NCI-H2227 treated with DMSO at 0.1 percent for 48 hours (cell line): Measurements from ENCODE around the gene NFE2.
"Not testable (repeated sequence)": the region's sequence is repeated elsewhere in the genome, so short reads cannot be mapped to it uniquely, and the experiment has no call there.

Experiments
- DNase-seq: peaks from one replicate; lab custom pipeline; 2025; lab: John Stamatoyannopoulos, UW

Gene NFE2

DNA sequence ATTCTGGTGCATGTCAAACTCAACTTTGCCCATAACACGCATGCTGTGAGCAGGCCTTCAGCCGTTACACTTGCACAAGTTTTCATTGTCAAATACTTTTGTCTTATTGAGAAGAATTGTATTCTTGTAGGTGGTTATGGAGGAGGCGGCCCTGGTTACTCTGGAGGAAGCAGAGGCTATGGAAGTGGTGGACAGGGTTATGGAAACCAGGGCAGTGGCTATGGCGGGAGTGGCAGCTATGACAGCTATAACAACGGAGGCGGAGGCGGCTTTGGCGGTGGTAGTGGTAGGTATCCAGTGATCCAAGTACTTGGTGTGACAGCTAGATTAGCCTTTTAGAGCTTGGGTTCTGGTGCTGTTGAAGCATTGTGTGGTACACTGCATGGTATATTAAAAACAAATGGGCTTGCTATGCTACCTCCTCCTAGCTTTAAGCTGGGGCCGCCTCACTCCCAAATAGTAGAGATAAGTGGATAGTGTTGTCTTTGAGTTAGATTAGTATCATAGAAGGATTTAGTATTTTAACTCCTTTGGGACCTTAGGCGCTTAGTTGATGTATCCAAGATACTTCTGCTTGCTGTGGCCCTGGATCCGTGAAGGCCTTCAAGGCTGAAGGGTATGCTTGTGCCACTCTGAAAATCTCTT lies 17.7 kb downstream of the NFE2 start:
- DNase-seq: no peak

DNA sequence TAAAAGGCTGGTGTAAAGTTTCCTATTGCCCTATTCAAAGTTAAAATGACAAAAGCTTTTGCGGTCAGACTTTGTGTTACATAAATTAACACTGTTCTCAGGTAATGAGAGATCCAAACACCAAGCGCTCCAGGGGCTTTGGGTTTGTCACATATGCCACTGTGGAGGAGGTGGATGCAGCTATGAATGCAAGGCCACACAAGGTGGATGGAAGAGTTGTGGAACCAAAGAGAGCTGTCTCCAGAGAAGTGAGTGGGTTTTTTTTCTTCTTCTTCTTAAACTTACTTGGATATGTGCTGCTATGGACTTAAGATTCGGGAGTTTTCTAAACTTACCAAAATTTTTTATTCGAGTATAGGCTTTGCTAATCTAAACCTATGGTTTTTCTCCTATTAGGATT lies 19.1 kb downstream of the NFE2 start:
- not testable (repeated sequence) for DNase-seq

DNA sequence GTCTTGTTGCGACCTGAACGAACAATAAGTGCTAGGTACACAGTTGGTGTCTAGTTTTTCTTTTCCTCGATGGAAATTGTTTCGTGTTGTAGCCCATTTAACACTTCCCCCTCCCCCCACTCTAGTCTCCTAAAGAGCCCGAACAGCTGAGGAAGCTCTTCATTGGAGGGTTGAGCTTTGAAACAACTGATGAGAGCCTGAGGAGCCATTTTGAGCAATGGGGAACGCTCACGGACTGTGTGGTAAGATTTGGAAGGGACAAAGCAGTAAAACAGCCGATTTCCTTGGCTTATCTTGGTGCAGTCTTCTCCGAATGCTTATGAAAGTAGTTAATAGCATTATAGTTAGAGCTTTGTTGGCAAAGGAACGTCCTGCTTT lies 19.6 kb downstream of the NFE2 start:
- not testable (repeated sequence) for DNase-seq

DNA sequence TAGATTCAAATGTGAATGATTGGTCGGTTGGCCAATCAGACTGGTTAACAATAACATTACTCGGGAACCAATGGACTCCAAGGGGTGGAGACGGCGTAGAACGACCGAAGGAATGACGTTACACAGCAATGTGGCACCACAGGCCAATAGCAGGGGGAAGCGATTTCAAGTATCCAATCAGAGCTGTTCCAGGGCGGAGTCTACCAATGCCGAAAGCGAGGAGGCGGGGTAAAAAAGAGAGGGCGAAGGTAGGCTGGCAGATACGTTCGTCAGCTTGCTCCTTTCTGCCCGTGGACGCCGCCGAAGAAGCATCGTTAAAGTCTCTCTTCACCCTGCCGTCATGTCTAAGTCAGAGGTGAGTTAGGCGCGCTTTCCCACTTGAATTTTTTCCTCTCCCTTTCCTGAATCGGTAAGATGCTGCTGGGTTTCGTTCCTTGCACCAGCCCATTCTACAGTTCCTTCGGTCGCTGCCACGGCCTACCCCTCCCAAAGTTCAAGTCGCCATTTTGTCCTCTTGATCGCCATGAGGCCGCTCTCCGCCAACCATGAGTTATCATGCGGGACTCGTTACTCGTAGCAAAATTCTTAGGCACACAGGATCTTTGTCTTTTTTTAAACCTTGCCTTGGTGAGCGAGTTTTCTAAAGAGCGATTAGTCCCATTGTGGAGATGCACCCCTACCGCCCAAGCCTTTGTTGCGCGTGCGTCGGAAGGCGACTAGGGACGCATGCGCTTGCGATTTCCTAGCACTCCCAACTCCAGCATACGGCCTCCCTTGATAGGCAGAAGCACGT lies 20.2 kb downstream of the NFE2 start, which contains the start of gene HNRNPA1:
Gene HNRNPA1 (plus strand): TSS at position 259 of the 793 bp plus-strand sequence. CDS start 82 bp downstream, at position 341.
- peak; percentile 99 for DNase-seq

DNA sequence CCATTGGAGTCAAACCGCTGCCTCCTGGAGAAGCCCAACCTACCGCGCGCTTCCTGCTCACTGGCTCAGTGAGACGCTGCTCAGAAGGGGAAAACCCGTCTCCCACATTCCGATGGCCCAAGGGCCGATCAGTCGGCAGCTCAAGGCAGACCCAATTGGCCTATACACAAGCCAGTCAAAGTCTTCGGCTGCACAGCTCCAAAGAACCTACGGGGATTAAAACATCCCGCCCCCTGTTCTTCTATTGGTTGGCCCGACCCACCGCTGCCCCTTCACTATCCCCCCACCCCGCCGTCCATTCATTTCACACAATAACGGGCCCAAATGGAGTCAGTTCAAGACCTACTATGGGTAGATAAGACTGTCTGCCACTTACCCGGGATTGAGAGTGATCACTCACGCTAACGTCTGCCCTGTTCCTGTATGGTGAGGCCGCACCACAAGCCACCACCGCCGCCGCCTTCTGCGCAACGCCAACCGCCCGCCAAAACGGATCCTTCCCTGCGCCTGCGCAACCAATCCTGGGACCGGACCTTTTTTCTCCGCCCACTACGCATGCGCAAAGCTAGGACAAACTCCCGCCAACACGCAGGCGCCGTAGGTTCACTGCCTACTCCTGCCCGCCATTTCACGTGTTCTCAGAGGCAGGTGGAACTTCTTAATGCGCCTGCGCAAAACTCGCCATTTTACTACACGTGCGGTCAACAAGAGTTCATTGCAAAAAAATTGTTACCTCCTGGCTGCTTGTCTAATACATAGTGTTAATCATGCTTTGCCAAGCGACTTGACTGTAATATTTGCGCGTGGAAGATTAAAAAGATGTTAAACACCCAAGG lies 21.0 kb downstream of the NFE2 start, which contains the start of gene CBX5:
Gene CBX5 (minus strand): TSS at position 491 of the 836 bp plus-strand sequence. CDS start 22,472 bp downstream, outside the sequence.
- DNase-seq: peak; percentile 99

DNA sequence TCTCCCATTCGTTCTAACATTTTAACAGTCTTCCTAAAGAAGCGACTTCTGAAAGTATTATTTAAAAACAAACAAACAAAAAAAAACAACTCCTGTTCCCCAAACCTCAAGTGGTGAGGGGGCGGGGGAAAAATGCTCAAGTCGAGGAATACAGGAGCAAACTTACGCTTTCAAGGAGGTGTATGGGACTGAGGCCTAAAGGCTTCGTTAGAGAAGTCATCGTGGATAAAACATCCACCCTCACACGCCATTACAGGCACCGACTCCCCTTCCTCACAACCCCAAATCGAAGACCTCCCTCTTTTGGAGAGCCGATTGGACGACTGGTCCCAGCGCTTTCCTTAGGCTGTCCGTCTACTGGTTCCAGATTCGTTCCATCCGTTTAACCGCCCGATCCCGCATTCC lies 21.6 kb downstream of the NFE2 start:
- no peak for DNase-seq

DNA sequence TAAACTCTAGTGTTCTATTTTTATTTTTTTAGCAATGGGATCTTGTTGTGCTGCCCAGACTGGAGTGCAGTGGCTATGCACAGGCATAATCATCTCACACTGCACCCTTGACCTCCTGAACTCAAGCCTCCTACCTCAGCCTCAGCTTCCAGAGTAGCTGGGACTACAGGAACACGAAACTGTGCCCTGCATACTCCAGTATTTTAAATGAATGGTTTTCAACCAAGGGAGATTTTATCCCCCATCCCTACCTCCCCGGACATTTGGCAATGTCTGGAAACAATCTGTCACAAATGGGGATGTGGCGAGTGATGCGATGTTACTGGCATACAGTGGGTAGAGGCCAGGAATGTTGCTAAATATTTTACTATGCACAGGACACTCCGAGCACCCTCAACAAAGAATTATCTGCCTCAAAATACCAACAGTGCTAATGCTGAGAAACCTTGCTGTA lies 23.0 kb downstream of the NFE2 start:
- DNase-seq: no peak

DNA sequence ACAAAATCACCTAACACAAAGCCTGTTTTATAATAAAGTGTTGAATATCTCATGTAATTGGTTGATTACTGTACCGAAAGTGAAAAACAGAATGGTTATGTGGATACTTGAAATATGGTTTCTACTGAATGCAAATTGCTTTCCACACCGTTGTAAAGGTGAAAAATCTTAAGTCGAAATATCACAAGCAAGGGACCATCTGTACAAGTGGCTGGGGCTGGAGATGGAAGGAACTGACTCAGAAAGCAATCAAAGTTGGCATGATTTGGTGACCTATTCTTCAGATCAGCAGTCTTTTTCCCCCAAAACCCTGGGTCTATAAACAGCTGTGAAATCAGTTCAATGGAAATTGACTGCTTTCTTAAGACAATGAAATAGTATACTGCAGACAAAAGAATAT lies 24.4 kb downstream of the NFE2 start:
- DNase-seq: no peak

DNA sequence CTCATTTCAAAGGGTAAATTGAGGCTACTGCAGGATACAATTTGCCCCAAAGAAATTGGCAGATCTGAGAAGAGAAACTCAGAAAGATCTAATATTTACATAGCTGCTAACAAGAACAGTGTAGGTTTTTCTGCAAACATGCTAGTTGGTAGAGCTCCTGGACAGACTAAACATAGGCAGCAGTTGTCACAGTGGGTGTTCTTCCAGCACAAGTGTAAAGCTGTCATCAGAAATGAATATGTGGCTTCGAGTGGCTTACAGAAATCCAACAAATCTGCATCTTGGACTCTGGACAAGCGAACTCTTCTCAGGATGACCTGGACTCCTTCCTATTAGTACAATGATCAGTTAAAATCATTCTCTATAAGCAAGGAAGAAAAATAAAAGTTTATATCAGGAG lies 26.8 kb downstream of the NFE2 start:
- peak; percentile 22 for DNase-seq

DNA sequence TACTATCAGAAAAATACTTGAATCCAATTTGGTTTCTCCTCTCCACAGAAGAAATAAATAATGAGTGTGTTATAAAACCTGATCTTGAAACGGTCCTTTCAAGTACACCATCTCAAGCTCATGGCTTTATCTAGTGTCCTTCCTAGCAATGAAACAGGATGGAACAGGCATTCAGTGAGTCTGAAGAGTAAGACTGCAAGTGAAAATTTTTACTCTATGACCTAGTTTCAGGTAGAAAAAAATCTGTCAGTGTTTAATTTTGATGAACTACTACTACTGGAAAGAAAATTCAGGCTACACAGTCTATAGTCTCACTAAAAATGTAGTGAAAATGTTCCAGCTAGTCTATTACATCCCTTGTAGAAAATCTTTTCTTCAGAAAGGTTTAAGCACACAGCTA lies 28.6 kb downstream of the NFE2 start:
- DNase-seq: no peak

DNA sequence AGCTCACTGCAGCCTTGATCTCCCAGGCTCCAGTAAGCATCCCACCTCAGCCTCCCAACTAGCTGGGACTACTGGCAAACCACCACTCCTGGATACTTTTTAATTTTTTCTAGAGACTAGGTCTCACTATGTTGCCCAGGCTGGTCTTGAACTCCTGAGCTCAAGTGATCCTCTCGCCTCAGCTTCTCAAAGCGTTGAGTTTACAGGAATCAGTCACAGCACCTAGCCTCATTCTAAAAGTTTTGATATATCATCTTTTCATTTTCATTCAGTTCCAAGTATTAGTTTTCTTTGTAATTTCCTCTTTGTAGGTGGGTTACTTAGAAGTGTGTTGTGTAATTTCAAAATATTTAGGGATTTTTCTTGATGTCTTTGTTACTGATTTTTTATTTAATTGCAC lies 30.5 kb downstream of the NFE2 start:
- DNase-seq: no peak

DNA sequence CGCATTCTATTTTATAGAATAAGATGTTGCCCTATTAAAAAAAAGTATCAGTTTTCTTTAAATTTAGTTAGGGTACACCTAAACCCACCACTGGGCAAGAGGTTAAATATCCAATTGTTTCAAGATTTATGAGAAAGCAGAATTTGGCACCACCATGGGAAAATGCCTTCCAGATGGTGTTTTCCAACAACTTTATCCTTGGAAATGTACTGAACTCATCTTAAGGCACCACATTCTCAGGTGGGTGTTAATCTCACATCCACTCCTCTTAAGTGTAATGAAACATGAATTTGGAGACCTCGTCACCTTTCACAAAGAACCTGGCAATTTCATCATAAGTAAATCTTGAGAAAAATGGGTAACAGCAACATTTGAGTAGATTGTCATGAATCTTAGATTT lies 34.0 kb downstream of the NFE2 start:
- DNase-seq: no peak

DNA sequence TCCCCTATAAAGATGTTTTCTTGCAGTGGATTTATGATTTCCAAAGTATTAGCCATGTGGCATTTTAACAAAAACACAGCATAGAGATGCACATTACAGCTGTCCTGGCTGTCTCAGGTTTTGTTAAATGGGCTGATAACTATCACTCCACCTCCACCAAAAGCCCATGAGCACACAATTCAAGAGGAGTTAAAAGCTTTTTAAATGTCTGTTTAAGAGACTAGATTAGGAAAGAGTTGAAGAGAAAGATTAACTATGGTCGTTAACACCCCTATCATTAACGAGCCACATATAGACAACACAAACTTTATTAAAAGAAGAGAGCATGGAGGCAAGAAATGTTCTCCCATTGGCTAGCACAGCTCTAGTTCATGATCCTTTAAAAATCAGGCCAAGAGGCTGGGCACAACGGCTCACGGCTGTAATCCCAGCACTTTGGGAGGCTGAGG lies 35.4 kb downstream of the NFE2 start:
- no peak for DNase-seq

DNA sequence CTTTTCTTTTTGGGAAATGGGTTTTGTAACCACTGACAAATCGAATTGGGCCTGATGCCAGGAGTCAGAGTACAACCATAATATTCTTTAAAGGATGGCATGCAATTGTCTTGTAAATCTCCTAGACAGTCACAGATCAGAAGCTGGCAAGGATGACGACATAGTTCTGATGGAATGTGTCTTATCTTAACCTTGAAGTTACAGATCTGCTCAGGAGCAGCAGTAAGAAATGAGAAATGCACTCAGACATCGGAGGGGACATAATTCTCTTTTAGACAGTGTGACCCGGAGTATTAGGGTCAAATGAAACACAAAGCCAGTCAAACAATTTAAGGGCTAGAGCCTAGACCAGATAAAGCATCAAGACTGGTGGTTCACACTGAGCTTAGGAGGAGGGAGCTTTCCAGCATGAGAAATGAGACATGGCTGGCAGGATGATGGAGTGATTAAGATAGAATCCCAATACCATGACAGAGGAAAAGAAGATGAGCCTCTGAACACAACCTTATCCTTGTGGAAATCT lies 38.4 kb downstream of the NFE2 start:
- peak; percentile 65 for DNase-seq

DNA sequence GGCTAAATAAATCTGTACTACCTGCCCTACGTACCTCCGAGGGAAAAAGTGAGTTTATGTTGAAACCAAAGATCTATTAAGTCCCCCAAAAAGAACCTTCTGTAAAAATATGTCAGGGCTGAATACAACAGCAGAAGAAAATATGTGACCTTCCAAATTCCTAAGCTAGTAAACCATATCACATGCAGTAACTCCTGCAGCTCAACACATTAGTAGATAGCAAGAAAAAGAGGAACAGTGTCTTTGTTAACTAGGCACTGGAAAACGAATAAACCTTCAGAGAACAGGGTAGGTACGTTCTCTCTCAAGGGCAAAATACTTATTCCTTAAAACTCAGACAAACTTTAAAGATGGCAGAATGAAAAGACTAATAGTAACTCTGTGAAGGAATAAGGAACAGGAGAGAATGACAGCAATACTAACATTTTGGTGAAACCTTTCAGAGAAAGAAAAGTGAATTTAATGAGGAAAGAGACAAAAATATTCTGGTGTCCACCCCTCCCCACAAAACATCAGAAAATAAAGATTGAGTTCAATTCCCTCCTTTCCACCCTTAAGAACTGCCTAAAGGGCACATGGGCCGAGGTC lies 38.9 kb downstream of the NFE2 start:
- DNase-seq: no peak

DNA sequence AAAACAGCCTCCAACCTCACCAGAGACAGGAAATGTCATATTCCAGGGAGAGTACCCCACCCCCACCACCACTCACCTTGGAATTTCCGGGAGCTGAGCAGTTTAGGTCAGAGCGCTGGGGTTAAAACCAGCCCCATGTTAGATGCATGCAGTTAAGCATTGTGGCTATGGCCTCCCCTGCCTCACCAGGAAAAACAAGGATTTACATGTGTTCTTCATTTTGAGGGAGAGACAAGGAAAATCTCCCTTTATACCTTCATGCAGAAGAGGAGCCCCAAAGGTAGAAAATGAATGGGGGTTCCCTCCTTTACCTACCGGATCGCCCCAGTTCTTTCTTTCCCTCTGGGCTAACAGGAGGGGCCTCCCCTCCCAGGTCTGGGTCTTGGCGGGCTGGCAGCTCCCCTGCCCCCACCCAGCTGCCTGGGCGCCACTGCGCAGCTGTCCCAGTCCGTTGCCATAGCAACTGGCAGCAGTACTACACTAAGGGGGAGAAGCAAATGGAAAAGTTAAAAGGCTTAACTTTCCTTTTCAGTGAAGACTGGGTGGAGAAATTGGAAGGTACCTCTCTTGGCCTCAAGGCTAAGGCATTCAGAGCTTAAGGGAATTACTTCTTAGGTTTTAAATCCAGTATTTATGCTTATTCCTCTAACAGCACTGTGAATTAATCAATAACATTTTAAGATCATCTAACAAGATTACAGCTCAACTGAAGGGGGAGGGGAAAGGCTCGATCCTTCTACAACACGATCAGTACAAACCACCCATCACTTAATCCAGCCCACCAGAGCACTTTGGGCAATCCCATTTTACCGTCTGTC lies 41.4 kb downstream of the NFE2 start:
- DNase-seq: peak; percentile 84

DNA sequence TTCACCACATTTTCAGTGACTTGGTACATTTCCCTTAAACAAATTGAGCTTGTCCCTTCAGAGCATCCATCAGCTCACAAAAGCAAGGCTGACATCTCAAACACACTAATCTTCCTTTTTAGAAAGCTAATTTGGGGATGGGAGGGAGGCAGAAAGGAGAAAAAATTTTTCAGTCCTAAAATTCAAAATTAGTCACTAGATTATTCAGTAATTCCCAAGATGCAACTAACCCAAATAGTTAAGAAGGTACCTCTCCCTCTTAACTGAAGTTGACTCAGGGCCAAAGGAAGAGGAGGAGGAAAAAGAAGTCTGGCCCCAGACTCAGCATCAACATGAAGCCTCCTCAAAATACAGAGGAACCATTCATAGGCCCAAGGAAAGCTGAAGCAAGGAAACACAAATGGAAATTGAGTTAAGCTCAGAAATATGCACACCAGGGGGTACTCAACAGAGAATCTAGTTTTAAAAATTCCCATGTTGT lies 42.6 kb downstream of the NFE2 start:
- no peak for DNase-seq

DNA sequence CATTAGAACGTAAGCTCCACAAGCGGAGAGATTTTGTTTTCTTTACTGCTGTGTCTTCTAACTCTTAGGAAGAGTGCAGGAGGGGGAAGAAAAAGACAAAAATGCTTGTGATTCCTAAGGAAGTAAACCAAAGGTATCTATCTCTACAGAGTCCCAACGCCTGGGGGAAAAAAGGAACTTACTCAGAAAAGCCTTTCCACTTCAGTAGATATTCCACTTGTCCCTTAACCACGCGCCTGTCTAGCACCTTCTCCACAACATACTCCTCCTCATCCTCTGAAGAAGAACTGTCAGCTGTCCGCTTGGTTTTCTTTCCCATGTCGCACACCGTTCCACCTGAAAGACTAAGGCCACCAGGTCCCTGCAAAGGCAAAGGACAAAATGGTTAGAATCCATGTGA lies 43.5 kb downstream of the NFE2 start:
- no peak for DNase-seq

DNA sequence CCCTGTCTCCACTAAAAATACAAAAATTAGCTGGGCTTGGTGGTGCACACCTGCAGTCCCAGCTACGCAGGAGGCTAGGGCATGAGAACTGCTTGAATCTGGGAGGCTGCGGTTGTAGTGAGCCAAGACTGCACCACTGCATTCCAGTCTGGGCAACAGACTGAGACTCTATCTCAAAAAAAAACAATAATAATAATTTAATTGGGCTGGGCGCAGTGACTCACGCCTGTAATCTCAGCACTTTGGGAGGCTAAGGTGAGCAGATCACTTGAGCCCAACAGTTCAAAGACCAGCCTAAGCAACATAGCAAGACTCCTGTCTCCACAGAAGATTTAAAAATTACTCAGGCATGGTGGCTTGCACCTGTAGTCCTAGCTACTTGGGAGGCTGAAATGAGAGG lies 47.6 kb downstream of the NFE2 start:
- DNase-seq: no peak

DNA sequence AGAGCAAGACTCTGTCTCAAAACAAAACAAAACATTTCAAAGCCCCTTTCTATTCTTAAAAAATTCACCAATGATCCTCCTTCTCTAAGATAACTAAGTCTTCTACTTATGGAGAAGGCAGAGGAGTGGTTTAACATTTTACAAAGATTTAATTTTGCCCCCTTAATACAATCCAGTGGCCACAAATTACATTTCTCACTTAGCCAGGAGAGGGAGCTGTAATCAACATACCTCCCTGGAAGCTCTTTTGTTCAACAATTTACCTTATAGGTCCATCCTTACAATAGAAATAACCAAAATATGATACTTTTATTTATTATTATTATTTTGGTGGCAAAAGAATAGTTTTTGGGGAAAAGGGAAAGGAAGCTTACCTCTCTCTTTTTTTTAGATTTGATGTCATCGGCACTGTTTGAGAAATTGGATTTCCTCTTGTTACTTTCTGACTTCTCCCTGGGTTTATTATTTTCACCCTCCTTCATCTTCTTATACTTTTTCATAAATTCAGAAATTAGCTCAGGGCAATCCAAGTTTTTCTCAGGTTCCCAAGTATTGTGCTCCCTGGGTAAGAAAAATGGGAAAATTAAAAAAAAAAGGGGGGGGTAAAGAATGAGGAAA lies 49.0 kb downstream of the NFE2 start:
- peak; percentile 8 for DNase-seq
